ENCODE measurements around the gene ADAP1.

Gene ADAP1

DNA sequence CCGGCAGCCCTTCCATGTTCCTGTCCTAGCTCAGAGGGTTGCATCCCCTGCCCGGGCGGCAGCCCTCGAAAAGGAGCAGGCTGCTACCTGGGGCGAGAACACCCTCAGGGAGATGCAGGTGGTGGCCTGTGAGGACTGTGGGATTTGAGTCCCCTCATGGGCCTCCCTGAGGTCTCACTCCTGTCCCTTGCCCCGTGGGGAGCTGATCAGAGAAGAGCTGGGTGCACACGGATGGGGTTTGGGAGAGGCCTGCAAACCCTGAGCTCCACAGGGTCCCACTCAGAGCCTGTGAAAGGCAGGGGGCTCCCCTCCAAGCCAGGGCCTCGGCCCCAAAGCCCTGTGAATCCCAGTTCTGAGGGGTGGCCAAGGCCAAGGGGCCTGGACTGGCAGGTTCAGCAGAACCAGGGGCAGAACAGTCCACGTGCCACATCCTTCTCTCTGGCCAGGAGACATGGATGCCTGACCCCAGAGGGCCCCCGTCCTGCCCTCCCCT, 28.1 kb upstream of the ADAP1 start:
- Mint-ChIP-seq H3K4me3 (no peak overlapping the region), H3K9me3 (ENCODE audit: low read depth) (no peaks in the 10 kb centered on the region), H3K27ac (no peak overlapping the region), H3K36me3 (no peaks in the 10 kb centered on the region), H3K27me3 (peaks cover 3% of the 10 kb centered on the region), H3K4me1 (ENCODE audit: low read depth) (no peaks in the 10 kb centered on the region)

DNA sequence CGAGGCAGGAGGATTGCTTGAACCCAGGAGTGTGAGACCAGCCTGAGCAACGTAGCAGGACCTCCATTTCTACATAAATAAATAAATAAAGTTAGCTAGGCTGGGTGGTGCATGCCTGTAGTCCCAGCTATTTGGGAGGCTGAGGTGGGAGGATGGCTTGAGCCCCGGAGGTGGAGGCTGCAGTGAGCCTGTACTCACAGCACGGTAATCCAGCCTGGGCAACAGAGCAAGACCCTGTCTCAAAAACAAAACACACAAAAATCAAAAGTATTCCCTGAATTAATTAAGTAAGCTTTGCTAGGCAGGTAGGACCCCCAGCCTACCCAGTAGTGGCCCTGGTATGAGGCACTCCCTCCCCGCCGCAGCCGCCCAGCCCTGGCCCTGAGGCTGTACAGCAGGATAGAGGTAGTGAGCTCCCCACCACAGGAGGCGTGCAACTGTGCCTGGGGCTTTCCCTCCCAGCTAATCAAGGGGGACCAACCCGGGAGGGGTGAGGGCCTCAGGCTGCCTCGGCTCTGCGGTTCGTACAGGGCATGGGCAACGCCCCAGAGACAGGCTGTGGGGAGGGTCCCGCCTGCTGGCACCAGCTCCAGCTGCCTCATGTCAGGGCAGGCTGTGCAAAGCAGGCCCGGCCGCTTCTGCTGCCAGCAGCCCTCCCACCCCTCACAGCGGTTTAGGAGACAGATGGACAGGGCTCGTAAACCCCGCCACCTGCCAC, 27.5 kb upstream of the ADAP1 start:
- Mint-ChIP-seq H3K4me3 (no peak overlapping the region), H3K36me3 (no peaks in the 10 kb centered on the region), H3K27me3 (peaks cover 3% of the 10 kb centered on the region), H3K4me1 (ENCODE audit: low read depth) (no peaks in the 10 kb centered on the region), H3K27ac (no peak overlapping the region), H3K9me3 (ENCODE audit: low read depth) (no peaks in the 10 kb centered on the region)

DNA sequence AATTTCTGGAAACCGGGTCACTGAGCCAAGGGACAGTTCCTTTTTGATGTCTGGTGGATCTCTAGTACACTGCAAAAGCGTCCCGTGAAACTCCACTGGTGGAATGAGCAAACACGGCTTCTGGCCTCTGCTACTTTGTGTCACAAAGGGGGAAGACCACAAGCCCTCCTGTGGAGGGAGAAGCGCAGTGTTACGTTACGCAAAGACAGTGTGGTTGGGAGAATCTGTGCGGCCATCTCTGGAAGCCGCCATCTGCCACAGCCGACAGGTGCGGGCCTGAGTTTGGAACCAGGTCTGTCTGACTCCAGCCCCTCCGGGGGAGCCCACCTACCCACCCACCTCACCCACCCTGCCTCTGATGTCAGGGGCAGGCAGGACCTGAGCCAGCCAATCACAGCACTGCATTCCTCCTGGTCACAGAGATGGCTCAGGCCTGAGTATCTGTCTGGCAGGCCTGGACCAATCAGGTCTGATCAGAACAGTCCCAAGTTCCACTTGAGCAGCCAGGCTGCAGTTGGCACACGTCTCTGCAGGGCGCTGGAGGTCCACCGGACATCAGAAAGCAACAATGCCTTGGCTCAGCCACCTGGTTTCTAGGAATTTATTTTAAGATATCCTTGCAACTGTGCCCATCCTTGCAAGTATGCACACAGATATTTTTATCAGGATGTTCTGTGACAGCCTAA, 25.5 kb upstream of the ADAP1 start:
- H3K9me3 Mint-ChIP-seq (ENCODE audit: low read depth): no peaks in the 10 kb centered on the region
- no peak overlapping the region for H3K4me3 Mint-ChIP-seq
- H3K27me3 Mint-ChIP-seq: no peaks in the 10 kb centered on the region
- no peaks in the 10 kb centered on the region for H3K36me3 Mint-ChIP-seq
- no peak overlapping the region for H3K27ac Mint-ChIP-seq
- no peaks in the 10 kb centered on the region for H3K4me1 Mint-ChIP-seq (ENCODE audit: low read depth)

DNA sequence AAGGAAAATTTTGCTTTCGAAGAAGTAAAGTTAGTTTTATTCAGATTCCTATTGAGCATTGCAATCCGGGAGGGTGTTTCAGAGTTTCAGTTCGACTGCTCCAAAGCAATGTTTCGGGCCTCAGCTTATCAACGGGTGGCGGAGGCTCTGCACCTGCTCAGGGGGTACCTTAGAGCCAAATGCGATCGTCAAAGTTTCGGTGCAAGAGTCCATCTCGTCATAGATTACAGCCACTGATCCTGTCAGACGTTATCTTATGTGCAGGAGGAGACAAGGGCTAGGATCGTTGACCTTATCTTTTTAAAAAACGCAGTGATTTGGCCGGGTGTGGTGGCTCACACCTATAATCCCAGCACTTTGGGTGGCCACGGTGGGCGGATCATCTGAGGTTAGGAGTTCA, 24.7 kb upstream of the ADAP1 start:
- H3K4me3 Mint-ChIP-seq: no peak overlapping the region
- no peaks in the 10 kb centered on the region for H3K9me3 Mint-ChIP-seq (ENCODE audit: low read depth)
- H3K27me3 Mint-ChIP-seq: no peaks in the 10 kb centered on the region
- H3K4me1 Mint-ChIP-seq (ENCODE audit: low read depth): peaks cover 3% of the 10 kb centered on the region
- H3K36me3 Mint-ChIP-seq: no peaks in the 10 kb centered on the region
- H3K27ac Mint-ChIP-seq: no peak overlapping the region

DNA sequence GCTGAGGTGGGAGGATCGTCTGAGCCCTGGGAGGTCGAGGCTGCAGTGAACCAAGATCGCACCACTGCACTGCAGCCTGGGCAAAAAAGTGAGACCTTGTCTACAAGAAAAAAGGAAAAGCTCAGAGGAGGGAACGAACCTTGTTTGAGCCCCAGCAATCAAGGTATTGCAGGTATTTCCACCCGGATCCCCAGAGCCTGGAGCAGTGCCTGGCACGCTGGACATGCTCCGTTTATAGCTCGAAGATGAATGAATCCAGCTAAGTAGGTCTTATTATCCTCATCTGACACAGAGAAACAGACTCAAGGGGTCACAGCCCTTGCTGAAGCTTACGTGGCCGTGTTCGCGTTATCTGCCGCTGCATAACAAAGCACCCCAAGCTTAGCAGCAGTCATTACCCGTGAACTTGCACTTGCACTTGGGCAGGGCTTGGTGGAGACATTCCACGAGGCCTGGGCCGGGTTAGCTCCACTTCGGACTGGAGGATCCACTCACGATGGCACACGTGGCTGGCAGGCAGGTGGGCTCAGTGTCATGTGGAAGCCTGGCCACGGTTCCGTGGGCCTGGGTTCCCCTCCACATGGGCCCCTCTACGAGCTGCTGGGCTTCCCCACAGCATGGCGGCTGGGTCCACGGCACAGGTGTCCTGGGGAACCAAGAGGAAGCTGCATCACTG, 24.1 kb upstream of the ADAP1 start:
- Mint-ChIP-seq H3K27me3 (no peaks in the 10 kb centered on the region), H3K4me3 (no peak overlapping the region), H3K4me1 (ENCODE audit: low read depth) (peaks cover 3% of the 10 kb centered on the region), H3K27ac (no peak overlapping the region), H3K36me3 (no peaks in the 10 kb centered on the region), H3K9me3 (ENCODE audit: low read depth) (no peaks in the 10 kb centered on the region)

DNA sequence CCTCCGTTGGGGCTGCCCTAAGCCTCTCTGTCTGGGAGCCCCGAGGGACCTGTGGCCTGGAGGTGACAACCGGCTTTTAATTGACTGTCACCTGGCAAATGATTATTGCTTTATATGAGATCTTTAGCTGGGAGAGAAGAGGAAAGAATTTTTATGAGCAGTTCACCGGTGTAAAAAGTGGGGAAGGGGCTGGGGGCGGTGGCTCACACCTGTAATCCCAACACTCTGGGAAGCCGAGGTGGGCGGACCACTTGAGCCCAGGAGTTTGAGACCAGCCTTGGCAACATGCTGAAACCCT, 23.5 kb upstream of the ADAP1 start:
- Mint-ChIP-seq H3K9me3 (ENCODE audit: low read depth) (no peaks in the 10 kb centered on the region), H3K4me1 (ENCODE audit: low read depth) (peaks cover 9% of the 10 kb centered on the region), H3K4me3 (no peak overlapping the region), H3K36me3 (no peaks in the 10 kb centered on the region), H3K27me3 (no peaks in the 10 kb centered on the region), H3K27ac (no peak overlapping the region)

DNA sequence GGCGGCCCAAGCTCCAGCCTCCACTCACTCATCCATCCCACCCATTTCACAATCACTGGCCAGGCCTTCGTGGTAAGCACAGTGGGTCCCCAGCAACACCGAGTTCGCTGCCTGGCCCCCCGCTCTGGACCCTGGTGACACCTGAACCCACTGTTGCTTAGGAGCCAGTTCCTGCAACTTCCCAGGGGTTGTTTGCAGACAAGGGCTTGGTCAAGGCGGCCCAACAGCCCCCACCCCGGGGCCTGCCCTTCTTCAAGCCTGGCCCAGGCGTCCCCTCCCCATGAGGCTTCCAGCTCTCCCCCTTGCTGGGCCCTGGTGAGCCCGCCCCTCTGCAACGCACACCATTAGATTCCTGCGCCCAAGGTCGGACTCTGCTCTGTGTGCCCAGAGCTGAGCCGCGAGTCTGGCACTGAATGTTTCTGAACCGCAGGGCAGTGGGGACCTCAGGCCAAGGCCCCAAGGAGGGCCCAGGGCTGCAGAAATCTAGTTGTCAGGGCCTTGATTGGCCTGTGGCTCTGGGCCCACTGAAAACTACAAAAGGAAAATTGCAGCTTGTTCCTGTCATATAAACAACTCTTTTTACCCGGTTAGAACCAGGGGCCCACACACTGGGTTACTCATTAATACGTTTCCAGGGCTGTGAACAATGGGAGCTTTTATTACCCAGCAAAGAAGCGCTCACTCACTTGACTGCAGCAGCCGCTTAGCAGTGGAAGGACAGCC, 23.0 kb upstream of the ADAP1 start:
- Mint-ChIP-seq H3K27me3 (no peaks in the 10 kb centered on the region), H3K36me3 (no peaks in the 10 kb centered on the region), H3K4me3 (no peak overlapping the region), H3K4me1 (ENCODE audit: low read depth) (peaks cover 14% of the 10 kb centered on the region), H3K27ac (no peak overlapping the region), H3K9me3 (ENCODE audit: low read depth) (no peaks in the 10 kb centered on the region)

- Mint-ChIP-seq H3K27me3 (no peaks in the 10 kb centered on the region), H3K4me1 (ENCODE audit: low read depth) (peaks cover 20% of the 10 kb centered on the region), H3K27ac (no peak overlapping the region), H3K36me3 (no peaks in the 10 kb centered on the region), H3K9me3 (ENCODE audit: low read depth) (no peaks in the 10 kb centered on the region), H3K4me3 (no peak overlapping the region)
These were observed 22.4 kb upstream of the ADAP1 start for GRCh38 chr7:976901-977325.

GRCh38 chr7:975702-976473, 21.4 kb upstream of the ADAP1 start:
- peaks cover 25% of the 10 kb centered on the region for H3K4me1 Mint-ChIP-seq (ENCODE audit: low read depth)
- H3K27ac Mint-ChIP-seq: no peak overlapping the region
- no peaks in the 10 kb centered on the region for H3K9me3 Mint-ChIP-seq (ENCODE audit: low read depth)
- peak overlapping the region; percentile 42 for H3K4me3 Mint-ChIP-seq
- no peaks in the 10 kb centered on the region for H3K27me3 Mint-ChIP-seq
- no peaks in the 10 kb centered on the region for H3K36me3 Mint-ChIP-seq

DNA sequence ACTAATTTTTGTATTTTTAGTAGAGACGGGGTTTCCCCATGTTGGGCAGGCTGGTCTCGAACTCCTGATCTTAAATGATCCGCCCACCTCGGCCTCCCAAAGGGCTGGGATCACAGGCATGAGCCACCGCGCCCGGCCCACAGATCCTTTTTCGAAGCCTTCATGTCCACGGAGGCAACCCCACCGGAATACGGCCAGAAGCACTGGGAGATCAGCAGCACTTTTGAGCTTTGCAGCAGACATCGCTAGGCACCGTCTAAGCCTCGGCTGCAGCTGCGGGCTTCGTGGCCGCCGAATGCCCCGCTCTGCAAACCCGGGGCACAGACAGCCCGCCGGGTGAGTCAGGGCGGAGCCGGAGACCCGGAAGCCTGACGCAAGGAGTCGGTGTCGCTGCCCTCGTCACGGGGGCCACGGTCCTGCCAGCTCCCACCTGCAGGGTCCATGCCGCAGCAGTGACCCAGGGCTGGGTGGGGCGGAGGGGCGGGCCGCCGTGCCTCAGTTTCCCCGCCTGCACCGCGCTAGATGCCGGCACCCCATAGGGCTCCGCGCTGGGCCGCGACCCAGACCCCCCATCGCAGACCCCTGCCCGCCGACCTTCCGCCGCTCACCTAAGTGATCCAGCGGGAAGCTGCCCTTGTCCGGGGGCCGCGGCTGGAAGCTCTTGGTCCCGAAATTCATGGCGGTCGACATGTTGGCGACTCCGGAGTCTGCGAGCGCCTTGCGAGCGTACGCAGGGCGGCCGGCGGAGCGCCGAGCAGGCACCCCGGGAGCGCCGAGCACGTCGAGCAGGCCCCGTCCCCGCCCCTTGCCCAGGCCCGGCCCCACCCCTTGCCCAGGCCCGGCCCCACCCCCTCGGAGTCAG, 20.6 kb upstream of the ADAP1 start, which contains the start of gene COX19:
TSS of gene COX19 (minus strand) at position 730 of the 862 bp plus-strand sequence. CDS start at position 690, 40 bp downstream.
- Mint-ChIP-seq H3K4me3 (peak within 1 kb of the TSS; percentile 94), H3K27ac (peak within 1 kb of the TSS; percentile 94), H3K27me3 (no peaks in the 10 kb centered on the region)

DNA sequence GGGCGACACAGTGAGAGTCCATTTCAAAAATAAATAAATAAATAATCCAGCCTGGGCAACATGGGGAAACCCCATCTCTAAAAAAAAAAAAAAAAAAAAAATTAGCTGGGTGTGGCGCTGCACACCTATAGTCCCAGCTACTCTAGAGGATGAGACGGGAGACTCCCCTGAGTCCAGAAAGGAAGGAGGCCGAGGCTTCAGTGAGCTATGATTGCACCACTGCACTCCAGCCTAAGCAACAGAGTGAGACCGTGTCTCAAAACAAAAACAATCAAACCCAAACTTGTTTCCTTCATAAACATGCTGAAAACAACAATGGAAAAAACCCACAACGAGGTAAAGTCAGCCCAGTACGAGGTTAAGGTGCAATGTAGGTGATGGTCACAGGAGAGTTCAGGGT, 19.7 kb upstream of the ADAP1 start:
- no peaks in the 10 kb centered on the region for H3K9me3 Mint-ChIP-seq (ENCODE audit: low read depth)
- H3K36me3 Mint-ChIP-seq: no peaks in the 10 kb centered on the region
- H3K27me3 Mint-ChIP-seq: no peaks in the 10 kb centered on the region
- peaks cover 28% of the 10 kb centered on the region for H3K4me1 Mint-ChIP-seq (ENCODE audit: low read depth)
- H3K27ac Mint-ChIP-seq: peak overlapping the region; percentile 94
- H3K4me3 Mint-ChIP-seq: peak overlapping the region; percentile 94

More for the DNA sequence above, 20.6 kb upstream of the ADAP1 start, which contains the start of gene COX19:
- no peaks in the 10 kb centered on the region for H3K9me3 Mint-ChIP-seq (ENCODE audit: low read depth)
- no peaks in the 10 kb centered on the region for H3K36me3 Mint-ChIP-seq
- H3K4me1 Mint-ChIP-seq (ENCODE audit: low read depth): peaks cover 28% of the 10 kb centered on the region

- H3K9me3 Mint-ChIP-seq (ENCODE audit: low read depth): no peaks in the 10 kb centered on the region
- peaks cover 28% of the 10 kb centered on the region for H3K4me1 Mint-ChIP-seq (ENCODE audit: low read depth)
- H3K4me3 Mint-ChIP-seq: peak overlapping the region; percentile 67
- H3K36me3 Mint-ChIP-seq: no peaks in the 10 kb centered on the region
- no peaks in the 10 kb centered on the region for H3K27me3 Mint-ChIP-seq
- H3K27ac Mint-ChIP-seq: no peak overlapping the region
These were observed 18.8 kb upstream of the ADAP1 start for GRCh38 chr7:973312-973711.

- Mint-ChIP-seq H3K36me3 (no peaks in the 10 kb centered on the region), H3K27ac (no peak overlapping the region), H3K27me3 (no peaks in the 10 kb centered on the region), H3K4me1 (ENCODE audit: low read depth) (peaks cover 28% of the 10 kb centered on the region), H3K4me3 (peak overlapping the region; percentile 67), H3K9me3 (ENCODE audit: low read depth) (no peaks in the 10 kb centered on the region)
These were observed 18.3 kb upstream of the ADAP1 start for GRCh38 chr7:972676-973309.
